Measurements from ENCODE around the gene FGD2. TPM values are rescaled to one million over a fixed set of nuclear protein-coding genes. Genes with fewer than 3 reads are reported as not detected.
A peak's percentile ranks its signal among the peaks of the same experiment; 100 is the strongest.

Gene FGD2
- total and polyA plus RNA-seq, 11 donors = 1.4 to 45.8 (median 4.9) TPM

- Histone ChIP-seq H3K36me3 (peaks cover 0 to 79% (median 51%) of the 10 kb centered on the region in 9 donors), H3K4me1 (peaks cover 12 to 96% (median 73%) of the 10 kb centered on the region in 12 donors), H3K27me3 (no peaks in the 10 kb centered on the region), H3K4me3 (no peak overlapping the region), H3K9me3 (no peaks in the 10 kb centered on the region), H3K27ac (peak overlapping the region in 10 of 12 donors; percentile 3 to 77 (median 66))
- TF ChIP-seq POLR2A (IDR thresholded peaks at IDR 0.05) = no peak
- TF ChIP-seq CTCF (IDR thresholded peaks at IDR 0.05) = no peak
- intact Hi-C loops (cut with DNase I) = loop anchor here in 8 of 10 donors (2.0 to 10.0 kb wide), 10 partner anchors 39 to 354 kb away; partner anchors contain the start of gene C6orf89 (in 5 of the 8)
- no peak for DNase-seq
- ATAC-seq = peak in 1 of 4 donors; percentile 1
- 67 to 77% (median 72%) methylated on average over 10 to 11 of the region's 11 CpGs for WGBS, 4 donors
These were observed 26.8 kb upstream of the FGD2 start for GRCh38 chr6:36978421-36979346.

GRCh38 chr6:36979347-36979742 is 26.1 kb upstream of the FGD2 start:
- no peak for TF ChIP-seq POLR2A (IDR thresholded peaks at IDR 0.05)
- TF ChIP-seq CTCF (IDR thresholded peaks at IDR 0.05) = peak; percentile 19 to 74 (median 58)
- Histone ChIP-seq H3K27ac (peak overlapping the region in 11 of 12 donors; percentile 22 to 77 (median 51)), H3K4me3 (no peak overlapping the region), H3K36me3 (peaks cover 0 to 73% (median 45%) of the 10 kb centered on the region in 9 donors), H3K9me3 (no peaks in the 10 kb centered on the region), H3K27me3 (no peaks in the 10 kb centered on the region), H3K4me1 (peaks cover 12 to 96% (median 77%) of the 10 kb centered on the region in 12 donors)
- peak in 4 of 5 donors; percentile 64 to 78 (median 66) for DNase-seq
- 19 to 38% (median 27%) methylated on average over 4 of the region's 4 CpGs for WGBS, 4 donors
- ATAC-seq = peak; percentile 54 to 72 (median 60)
- intact Hi-C loops (cut with DNase I) = loop anchor here in 8 of 10 donors (2.0 to 10.0 kb wide), 10 partner anchors 38 to 355 kb away; partner anchors contain the start of gene C6orf89 (in 5 of the 8)

GRCh38 chr6:36980129-36980528 is 25.3 kb upstream of the FGD2 start:
- Histone ChIP-seq H3K9me3 (no peaks in the 10 kb centered on the region), H3K4me3 (no peak overlapping the region), H3K27ac (peak overlapping the region in 9 of 12 donors; percentile 26 to 77 (median 51)), H3K4me1 (peaks cover 12 to 98% (median 80%) of the 10 kb centered on the region in 12 donors), H3K27me3 (no peaks in the 10 kb centered on the region), H3K36me3 (peaks cover 0 to 65% (median 37%) of the 10 kb centered on the region in 9 donors)
- 30 to 48% (median 42%) methylated on average over 6 of the region's 6 CpGs for WGBS, 4 donors
- intact Hi-C loops (cut with DNase I) = loop anchor here in 8 of 10 donors (5.0 to 10.0 kb wide), 4 partner anchors 37 to 215 kb away; partner anchors contain the start of gene C6orf89 (in 3 of the 8)
- no peak for TF ChIP-seq CTCF (IDR thresholded peaks at IDR 0.05)
- TF ChIP-seq POLR2A (IDR thresholded peaks at IDR 0.05) = no peak
- ATAC-seq (no peak), DNase-seq (no peak)
